Stimulated activated CD4-positive, alpha-beta T cell treated with anti-CD3 and anti-CD28 coated beads, Interleukin-12 subunit alpha, Interleukin-12 subunit beta, amount 100 ng/mL, for 4 hours (primary cell): ENCODE measurements around the gene CD109.
"Not testable (repeated sequence)": the region's sequence is repeated elsewhere in the genome, so short reads cannot be mapped to it uniquely, and the experiment has no call there.

Experiments
- DNase-seq: peaks from one replicate; pipeline ENCODE4 v3.0.0-alpha.2; 2020

Gene CD109

GRCh38 chr6:73796881-73797280 is 100.9 kb downstream of the CD109 start:
- DNase-seq: no peak

DNA sequence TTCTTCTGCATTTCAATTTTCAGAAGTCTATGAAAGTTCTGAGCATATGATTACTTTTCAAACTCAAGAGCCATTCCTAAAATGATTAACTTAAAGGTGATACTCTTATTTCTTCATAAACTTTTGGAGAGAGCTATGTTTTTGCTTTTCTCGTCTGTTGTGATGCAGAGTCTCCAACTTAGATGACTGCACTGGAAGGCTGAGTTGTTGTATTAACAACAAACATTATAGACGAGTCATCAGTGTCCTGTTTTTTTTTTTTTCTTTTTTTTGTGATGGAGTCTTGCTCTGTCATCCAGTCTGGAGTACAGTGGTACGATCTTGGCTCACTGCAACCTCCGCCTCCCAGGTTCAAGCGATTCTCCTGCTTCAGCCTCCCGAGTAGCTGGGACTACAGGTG is 101.9 kb downstream of the CD109 start:
- no peak for DNase-seq

DNA sequence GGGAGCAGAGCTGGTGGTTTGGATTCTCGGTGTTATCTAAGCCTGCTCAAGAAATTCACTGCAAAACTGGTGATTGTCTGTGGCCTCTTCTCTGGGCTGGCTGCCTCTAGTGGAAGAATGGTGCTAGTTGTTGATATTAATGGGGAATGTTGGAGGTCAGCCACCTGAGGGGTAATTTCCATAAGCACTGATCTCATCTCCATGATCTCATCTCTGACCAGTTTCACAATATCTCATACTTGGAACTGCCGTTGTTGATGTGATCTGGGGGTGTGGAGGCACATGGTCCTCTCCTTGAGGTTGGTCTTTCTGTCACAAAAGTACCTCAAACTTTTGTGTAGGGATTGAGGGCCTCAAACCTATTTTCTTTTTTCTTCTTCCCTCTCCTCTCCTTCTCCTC is 102.6 kb downstream of the CD109 start:
- DNase-seq: no peak

- DNase-seq: no peak
Observed at GRCh38 chr6:73800997-73801396, 105.0 kb downstream of the CD109 start.

DNA sequence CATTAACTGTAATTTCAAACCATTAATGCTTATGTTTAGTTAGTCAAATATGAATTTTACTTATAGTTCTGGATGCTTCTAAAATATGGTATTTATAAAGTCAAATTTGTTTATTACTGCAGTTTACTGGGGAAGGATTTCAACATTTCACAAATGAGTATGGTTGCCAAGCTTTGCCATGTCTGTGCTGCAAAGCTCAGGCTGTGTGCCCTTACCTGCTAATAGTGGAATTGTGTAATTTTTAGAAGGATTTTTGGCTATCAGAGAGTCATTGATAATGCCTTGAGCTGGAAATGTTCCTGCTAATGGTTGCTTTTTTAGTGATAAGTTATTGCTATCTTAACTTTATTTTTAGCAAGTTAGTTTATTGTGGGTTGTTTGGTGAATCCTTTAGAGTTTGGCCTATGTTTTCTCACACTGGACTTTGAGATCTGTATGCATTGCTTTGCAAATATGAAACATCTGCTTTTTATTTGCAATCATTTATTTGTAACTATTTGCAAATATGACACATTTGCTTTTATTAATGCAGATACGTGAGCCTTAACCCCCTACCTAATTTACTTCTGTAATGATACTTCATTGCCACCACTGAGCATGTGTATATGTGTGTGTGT is 105.8 kb downstream of the CD109 start:
- no peak for DNase-seq

GRCh38 chr6:73802366-73802765 is 106.4 kb downstream of the CD109 start:
- no peak for DNase-seq

DNA sequence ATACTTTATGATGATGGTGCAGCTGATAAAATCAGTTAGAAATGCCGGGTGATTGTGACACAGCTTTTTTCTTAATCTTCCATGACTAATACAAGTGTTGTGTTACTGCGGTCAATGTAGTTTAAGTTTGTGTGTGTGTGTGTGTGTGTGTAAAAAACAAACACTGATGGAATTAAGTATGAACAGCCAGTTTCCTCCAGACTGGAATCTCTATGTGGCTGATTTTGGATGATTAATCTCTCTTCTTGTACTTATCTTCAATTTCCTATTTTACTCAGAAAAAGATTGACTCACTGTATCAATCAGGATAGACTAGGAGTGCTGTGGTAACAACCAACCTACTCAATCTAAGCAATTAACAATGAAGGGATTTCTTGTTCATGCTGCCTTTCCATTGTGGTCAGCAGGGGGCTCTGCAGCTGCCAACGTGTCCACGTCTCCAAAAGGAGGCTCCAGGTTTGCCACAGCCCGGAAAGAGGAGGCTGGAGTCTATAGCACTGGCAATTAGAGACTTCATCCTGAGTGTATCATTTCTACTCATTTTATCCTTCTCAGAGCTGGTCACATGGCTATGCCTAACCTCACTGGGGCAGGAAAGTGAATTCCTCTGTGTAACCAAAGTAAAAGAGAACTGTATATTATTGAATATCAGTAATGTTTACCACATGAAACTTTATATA is 107.7 kb downstream of the CD109 start:
- no peak for DNase-seq

DNA sequence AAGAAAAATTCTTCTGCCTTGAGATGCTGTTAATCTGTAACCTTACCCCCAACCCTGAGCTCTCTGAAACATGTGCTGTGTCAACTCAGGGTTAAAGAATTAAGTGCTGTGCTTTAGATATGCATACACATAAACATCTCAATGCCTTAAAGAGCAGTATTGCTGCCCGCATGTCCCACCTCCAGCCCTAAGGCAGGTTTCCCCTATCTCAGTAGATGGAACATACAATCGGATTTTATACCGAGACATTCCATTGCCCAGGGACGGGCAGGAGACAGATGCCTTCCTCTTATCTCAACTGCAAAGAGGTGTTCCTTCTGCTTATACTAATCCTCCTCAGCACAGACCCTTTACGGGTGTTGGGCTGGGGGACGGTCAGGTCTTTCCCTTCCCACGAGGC is 109.2 kb downstream of the CD109 start:
- not testable (repeated sequence) for DNase-seq

DNA sequence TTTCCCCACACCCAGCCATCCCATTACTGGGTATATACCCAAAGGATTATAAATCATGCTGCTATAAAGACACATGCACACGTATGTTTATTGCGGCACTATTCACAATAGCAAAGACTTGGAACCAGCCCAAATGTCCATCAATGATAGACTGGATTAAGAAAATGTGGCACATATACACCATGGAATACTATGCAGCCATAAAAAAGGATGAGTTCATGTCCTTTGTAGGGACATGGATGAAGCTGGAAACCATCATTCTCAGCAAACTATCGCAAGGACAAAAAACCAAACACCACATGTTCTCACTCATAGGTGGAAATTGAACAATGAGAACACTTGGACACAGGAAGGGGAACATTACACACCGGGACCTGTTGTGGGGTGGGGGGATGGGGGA is 110.0 kb downstream of the CD109 start:
- not testable (repeated sequence) for DNase-seq

DNA sequence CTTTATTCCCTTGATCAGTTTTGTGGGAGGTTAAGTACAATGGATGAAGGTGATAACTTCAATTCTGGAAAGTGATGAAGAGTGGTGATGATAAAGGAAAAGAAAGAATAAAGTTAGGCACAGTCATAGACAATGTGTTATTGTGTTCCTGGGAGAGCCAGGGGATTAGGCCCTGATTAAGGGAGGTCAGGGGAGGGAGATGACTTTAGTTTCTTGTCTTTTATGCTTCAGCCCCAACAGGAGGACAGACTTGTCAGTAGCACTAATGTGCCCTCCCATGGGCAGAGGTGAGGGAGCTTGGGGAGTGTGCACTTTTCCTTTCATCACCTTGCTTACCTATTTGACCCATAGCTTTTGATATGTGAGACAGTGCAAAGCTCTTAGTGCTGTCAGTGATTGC is 115.7 kb downstream of the CD109 start:
- DNase-seq: no peak

- no peak for DNase-seq
Observed at GRCh38 chr6:73817253-73817652, 121.2 kb downstream of the CD109 start.

DNA sequence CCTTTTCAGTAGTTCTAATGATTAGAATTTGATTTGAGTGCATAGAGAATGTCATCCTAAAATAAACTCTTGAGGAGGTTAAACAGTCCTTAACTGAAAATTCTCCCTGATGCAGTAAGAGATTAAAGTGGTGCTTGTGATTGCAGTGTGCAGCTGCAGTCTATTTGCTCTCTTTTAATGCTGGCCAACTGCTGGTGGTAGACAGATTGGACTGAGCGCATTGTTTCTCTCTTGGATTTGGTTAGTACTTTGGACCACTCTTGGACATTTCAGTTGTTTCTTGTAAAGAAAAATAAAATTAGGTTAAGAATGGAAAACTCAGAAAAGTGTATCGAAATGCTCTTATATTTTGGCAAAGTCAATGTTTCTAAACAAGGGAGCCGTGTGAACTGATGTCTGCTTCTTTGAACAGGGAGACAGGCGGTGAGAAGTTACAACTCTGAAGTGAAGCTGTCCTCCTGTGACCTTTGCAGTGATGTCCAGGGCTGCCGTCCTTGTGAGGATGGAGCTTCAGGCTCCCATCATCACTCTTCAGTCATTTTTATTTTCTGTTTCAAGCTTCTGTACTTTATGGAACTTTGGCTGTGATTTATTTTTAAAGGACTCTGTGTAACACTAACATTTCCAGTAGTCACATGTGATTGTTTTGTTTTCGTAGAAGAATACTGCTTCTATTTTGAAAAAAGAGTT is 127.2 kb downstream of the CD109 start:
- DNase-seq: no peak

DNA sequence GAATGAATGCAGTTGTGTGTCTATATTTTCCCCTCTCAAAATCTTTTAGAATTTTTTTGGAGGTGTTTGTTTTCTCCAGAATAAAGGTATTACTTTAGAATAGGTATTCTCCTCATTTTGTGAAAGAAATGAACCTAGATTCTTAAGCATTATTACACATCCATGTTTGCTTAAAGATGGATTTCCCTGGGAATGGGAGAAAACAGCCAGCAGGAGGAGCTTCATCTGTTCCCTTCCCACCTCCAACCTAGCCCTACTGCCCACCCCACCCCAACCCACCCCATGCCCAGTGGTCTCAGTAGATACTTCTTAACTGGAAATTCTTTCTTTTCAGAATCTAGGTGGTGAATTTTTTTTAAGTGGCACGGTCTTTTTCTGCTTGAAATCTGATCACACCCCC is 127.8 kb downstream of the CD109 start:
- no peak for DNase-seq

DNA sequence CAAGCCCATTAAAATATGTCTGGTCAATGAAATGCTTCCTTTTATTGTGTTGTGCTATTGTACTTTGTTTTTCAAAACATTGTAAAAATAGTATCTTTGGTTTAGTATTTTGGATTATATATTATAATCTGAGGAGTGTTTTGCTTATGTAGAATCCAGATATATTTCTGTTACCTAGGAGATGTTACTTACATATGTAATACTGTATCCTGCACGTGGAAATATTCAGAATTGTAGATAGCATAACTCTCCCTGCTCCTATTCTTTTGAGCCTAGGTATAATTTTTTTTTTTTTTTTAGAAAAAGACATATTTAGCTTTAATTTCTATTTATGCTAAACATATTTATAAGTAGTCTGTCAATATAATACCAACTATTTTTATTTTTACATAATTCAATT is 130.6 kb downstream of the CD109 start:
- DNase-seq: no peak

DNA sequence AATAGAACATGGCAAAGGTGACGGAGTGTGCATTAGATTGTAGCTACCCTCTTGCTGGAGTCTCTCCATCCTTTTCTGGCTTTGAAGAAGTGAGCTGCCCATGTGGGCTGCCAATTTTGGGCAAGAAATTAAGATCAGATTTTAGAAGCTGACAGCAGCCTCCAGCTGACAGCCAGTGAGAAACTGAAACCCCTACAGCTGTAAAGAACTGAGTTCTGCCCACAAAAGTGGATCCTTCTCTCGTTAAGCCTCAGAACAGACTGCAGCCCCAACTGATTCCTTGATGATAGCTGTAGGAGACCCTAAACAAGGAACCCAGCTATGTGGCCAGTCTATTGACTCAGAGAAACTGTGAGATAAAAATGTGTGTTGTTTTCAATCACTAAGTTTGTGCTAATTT is 134.1 kb downstream of the CD109 start:
- DNase-seq: no peak

DNA sequence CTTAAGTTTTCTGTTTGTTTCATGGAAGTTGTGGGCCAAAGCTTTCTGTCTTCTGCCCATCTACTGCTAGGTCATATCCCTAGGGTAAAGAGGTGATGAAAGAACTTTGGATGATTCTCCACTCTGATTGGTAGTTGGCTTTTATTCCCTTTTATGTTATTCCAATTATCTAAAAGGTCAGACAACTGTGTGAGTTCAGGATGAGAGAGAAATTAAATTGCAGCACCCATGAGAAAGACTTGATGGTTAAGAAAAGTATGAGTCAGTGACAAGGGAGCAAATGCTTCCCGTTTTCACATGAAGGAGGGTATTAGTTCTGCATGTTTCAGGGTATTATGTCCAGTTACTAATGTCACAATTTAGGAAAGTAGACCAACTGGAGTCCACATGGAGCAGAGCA is 136.3 kb downstream of the CD109 start:
- no peak for DNase-seq

- not testable (repeated sequence) for DNase-seq
Observed at GRCh38 chr6:73844696-73845095, 148.7 kb downstream of the CD109 start.

DNA sequence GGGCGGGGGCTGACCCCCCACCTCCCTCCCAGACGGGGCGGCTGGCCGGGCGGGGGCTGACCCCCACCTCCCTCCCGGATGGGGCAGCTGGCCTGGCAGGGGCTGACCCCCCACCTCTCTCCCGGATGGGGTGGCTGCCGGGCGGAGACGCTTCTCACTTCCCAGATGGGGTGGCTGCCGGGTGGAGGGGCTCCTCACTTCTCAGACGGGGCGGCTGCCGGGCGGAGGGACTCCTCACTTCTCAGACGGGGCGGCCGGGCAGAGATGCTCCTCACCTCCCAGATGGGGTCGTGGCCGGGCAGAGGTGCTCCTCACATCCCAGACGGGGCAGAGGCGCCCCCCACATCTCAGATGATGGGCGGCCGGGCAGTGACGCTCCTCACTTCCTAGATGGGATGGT is 155.0 kb downstream of the CD109 start:
- not testable (repeated sequence) for DNase-seq

DNA sequence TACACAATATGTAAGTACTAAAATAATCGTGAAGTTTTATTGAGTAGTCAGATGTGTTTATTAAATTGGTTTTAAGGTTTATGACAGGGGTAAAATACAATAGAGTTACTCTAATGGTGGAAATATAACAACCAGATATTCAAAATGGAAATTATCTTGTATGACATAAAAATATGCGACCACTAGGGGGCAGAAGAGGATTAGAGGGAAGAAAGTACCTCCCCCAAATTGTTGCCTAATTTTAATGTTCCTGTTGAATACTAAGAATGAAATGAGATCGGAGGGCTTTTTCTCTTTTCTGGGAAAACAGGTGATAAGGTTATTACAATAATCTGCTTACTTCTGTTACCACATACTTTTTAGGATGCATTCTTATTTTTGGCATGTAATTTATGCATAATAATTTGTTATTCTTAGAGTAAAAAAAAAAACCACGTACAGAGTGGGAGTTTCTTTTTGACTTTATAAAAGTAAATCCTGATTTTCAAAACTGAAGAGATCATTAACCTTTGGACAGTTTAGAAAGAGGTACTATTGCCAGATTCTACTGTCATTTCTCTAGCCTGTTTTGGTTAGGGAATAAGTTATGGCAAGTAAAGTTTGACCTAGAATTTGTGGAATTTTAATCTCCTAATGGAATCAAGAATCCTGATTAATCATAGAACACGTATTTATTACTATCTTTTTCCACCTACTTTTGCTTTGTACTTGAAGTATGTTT is 159.2 kb downstream of the CD109 start:
- no peak for DNase-seq

- no peak for DNase-seq
Observed at GRCh38 chr6:73857341-73857890, 161.4 kb downstream of the CD109 start.

DNA sequence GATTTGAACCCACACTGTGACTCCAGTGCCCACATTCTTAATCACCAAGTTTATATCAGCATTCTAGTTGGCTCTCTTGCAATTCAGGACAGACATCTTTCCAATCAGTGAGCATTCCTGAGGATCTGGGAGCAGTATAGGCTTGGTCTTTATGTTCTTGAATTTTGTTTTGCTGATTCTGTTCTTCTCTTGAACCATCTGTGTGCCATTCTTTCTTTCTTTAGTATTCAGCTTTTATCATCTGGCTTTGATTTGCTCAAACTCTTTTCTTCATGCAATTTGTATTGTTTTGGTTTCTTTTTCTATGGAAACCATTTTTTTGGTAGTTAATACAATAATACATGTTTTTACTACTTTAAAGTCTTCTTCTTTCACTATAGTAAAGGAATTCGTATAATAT is 162.4 kb downstream of the CD109 start:
- no peak for DNase-seq

DNA sequence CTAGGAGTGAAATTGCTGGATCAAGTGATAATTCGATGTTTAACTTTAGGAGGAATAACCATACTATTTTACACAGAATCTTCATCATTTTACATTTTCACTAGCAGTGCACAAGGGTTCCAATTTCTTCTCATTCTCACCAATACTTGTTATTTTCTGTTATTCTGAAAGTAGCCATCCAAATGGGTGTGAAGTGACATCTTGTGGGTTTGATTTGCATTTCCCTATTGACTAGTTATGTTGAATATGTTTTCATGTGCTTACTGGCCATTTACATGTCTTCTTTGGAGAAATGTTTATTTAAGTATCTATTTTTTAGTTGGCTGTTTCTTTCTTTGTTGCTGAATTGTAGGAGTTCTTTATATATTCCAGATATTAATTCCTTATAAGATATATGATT is 164.3 kb downstream of the CD109 start:
- DNase-seq: no peak

GRCh38 chr6:73866305-73866704 is 170.3 kb downstream of the CD109 start:
- DNase-seq: no peak
